GM12878 (cell line): Measurements from ENCODE around the gene CCDC186. TPM values are rescaled to one million over a fixed set of nuclear protein-coding genes. Genes with fewer than 3 reads are reported as not detected.

Experiments used
- ATAC-seq: fragments of 200-7000 bp; cut with Tn5 transposase; 3 replicates; pipeline ENCODE4 v1.9.1; 2020; ENCODE audit warnings: mild to moderate bottlenecking, moderate library complexity
- BruUV-seq: library from RNA; stranded (reverse); fragments of 400-500 nt; replicated peaks from 2 replicates; lab custom pipeline; 2021; lab: Mats Ljungman, UMichigan
- CTCF ChIA-PET: fragments of 300-600 bp; sonication (Branson Sonifier 250); formaldehyde crosslinking; extraction: SDS; loops from one replicate; lab custom pipeline; 2021; ENCODE audit warnings: inconsistent platforms; lab: Yijun Ruan, JAX
- POLR2A ChIA-PET: fragments of 350-600 bp; formaldehyde crosslinking; extraction: SDS; loops from one replicate; lab custom pipeline; 2021; ENCODE audit warnings: inconsistent platforms; lab: Charles Lee
- RAD21 ChIA-PET: fragments of 300-600 bp; sonication (Branson Sonifier 250); formaldehyde crosslinking; loops from one replicate; lab custom pipeline; 2023; ENCODE audit warnings: antibody characterized with exemption; ENCODE audit not compliant: unreplicated experiment; lab: Charles Lee
- SMC1A ChIA-PET: fragments of 300-600 bp; sonication (Branson Sonifier 250); formaldehyde crosslinking; loops from one replicate; lab custom pipeline; 2023; ENCODE audit not compliant: unreplicated experiment, uncharacterized antibody; lab: Charles Lee
- DNase-seq: peaks from one replicate; pipeline ENCODE4 v3.0.0-alpha.2; 2011; ENCODE audit warnings: low read depth, low spot score
- FAIRE-seq: peaks from 3 replicates; lab custom pipeline; 2011; peaks lifted over from hg19 to GRCh38; lab: Jason Lieb, UNC
- H2AFZ ChIP-seq: 2 replicates; pipeline ENCODE4 v1.6.0; 2011; ENCODE audit warnings: low read depth, low read length, control low read depth; ENCODE audit not compliant: control insufficient read depth
- H3K27ac ChIP-seq: 2 replicates; pipeline ENCODE4 v1.5.1; 2011; ENCODE audit warnings: control low read depth; ENCODE audit not compliant: control insufficient read depth, insufficient read depth
- H3K27me3 ChIP-seq, 2 experiments: replicated peaks in 1 of 2; 2 replicates each; pipeline versions ENCODE4 v1.6.0 to v1.6.1; 2011; ENCODE audit warnings: low read length in 1 of 2; ENCODE audit not compliant: control insufficient read depth in 2 of 2, insufficient read depth in 2 of 2
- H3K36me3 ChIP-seq, 2 experiments: 2 replicates each; pipeline ENCODE4 v1.5.1; 2011; ENCODE audit warnings: low read length in 1 of 2; ENCODE audit not compliant: control insufficient read depth in 2 of 2, insufficient read depth in 2 of 2
- H3K4me1 ChIP-seq: 2 replicates; pipeline ENCODE4 v1.6.1; 2011; ENCODE audit warnings: mild to moderate bottlenecking, low read length, moderate library complexity, mixed read lengths; ENCODE audit not compliant: control insufficient read depth, insufficient read depth
- H3K4me2 ChIP-seq: 2 replicates; pipeline ENCODE4 v1.6.0; 2011; ENCODE audit warnings: control low read depth; ENCODE audit not compliant: control insufficient read depth, insufficient read depth
- H3K4me3 ChIP-seq: fragments of 200-600 bp; sonication (generic); 2 replicates; pipeline ENCODE4 v1.5.1; 2016
- H3K79me2 ChIP-seq: 2 replicates; pipeline ENCODE4 v1.6.0; 2011; ENCODE audit warnings: low read length; ENCODE audit not compliant: control insufficient read depth, insufficient read depth
- H3K9ac ChIP-seq: 2 replicates; pipeline ENCODE4 v1.8.0; 2011; ENCODE audit warnings: low read length, control low read depth, mixed read lengths; ENCODE audit not compliant: control insufficient read depth, insufficient read depth
- H3K9me3 ChIP-seq: replicated peaks from 3 replicates; pipeline ENCODE4 v1.5.1; 2011; ENCODE audit warnings: mild to moderate bottlenecking, low read length; ENCODE audit not compliant: control insufficient read depth, insufficient read depth
- H4K20me1 ChIP-seq: 2 replicates; pipeline ENCODE4 v1.6.0; 2011; ENCODE audit not compliant: control insufficient read depth, insufficient read depth
- EP300 ChIP-seq, 2 experiments: fragments of 150-350 bp in 1 of 2; IDR thresholded peaks; 2 replicates each; pipeline ENCODE4 v1.6.1; 2011 to 2012; ENCODE audit warnings: low read depth in 2 of 2, low read length in 2 of 2, borderline replicate concordance in 1 of 2, improper control_type of control experiment in 1 of 2, inconsistent platforms in 1 of 2; ENCODE audit not compliant: control insufficient read depth in 1 of 2
- ETV6 ChIP-seq, 2 experiments: fragments of 450-650 bp in 1 of 2; IDR thresholded peaks in 1 of 2; conservative IDR thresholded peaks in 1 of 2; 2 replicates each; pipeline ENCODE4 v1.6.1; 2014; ENCODE audit warnings: antibody characterized with exemption in 1 of 2, borderline replicate concordance in 1 of 2, low read depth in 1 of 2, mild to moderate bottlenecking in 1 of 2, moderate library complexity in 1 of 2
- HCFC1 ChIP-seq: fragments of 150-350 bp; IDR thresholded peaks from 2 replicates; pipeline ENCODE4 v1.6.1; 2014; ENCODE audit warnings: low read length
- NFYA ChIP-seq: IDR thresholded peaks from 2 replicates; pipeline ENCODE4 v1.6.1; 2011; ENCODE audit warnings: low read depth, mild to moderate bottlenecking, low read length, improper control_type of control experiment, borderline replicate concordance
- USF1 ChIP-seq: IDR thresholded peaks from 2 replicates; pipeline ENCODE4 v1.6.1; 2011; ENCODE audit warnings: borderline replicate concordance, low read depth, mild to moderate bottlenecking, moderate library complexity, mixed read lengths, low read length; ENCODE audit not compliant: insufficient read depth; ENCODE audit errors: extremely low read length
- ZNF687 ChIP-seq: fragments of 450-650 bp; IDR thresholded peaks from 2 replicates; pipeline ENCODE4 v1.6.1; 2017; ENCODE audit warnings: mild to moderate bottlenecking, moderate library complexity
- WGBS: methylation state at CpG from one replicate; pipeline ENCODE4 v1.1.6; 2016; ENCODE audit warnings: low lambda C conversion rate; ENCODE audit not compliant: insufficient replicate concordance, insufficient coverage; ENCODE audit errors: missing lambda C conversion rate; 5-methylcytosine and 5-hydroxymethylcytosine counted together
- in situ Hi-C: fragments of 300-500 bp; cut with MboI; formaldehyde crosslinking; loops from 9 replicates; pipeline ENCODE4 v1.14.3; 2018; ENCODE audit warnings: mixed read lengths
- intact Hi-C: fragments of 100-400 bp; cut with micrococcal nuclease; formaldehyde crosslinking; loops from one replicate; pipeline ENCODE4 v1.14.2; 2022; ENCODE audit not compliant: unreplicated experiment
- polyA plus RNA-seq, 11 experiments: library from polyadenylated mRNA; depleted of rRNA in 4 of 11; unstranded in 6 of 11; stranded (reverse) in 5 of 11; fragments of >200 nt; fragmentation: Nextera tagmentation in 4 of 11; fragmentation: Illumina TruSeq in 1 of 11; extraction: Ambion mirVana in 4 of 11; extraction: Trizol in 1 of 11; gene quantifications; 1 replicate in 1 of 11; 2 replicates in 10 of 11; pipeline versions ENCODE4 v1.2.1 to v1.2.3, GENCODE V29; 2011 to 2016; ENCODE audit warnings: inconsistent platforms in 2 of 11, missing spikeins in 2 of 11, low read depth in 1 of 11
- total RNA-seq, 4 experiments: library from RNA; depleted of rRNA in 3 of 4; stranded (reverse); fragments of >200 nt in 3 of 4; fragmentation: Illumina TruSeq in 1 of 4; extraction: Trizol in 1 of 4; gene quantifications; 2 replicates each; pipeline versions ENCODE4 v1.2.1 to v1.2.3, GENCODE V29; 2013 to 2021
- TF ChIP-seq, protein P1 (sequence below): IDR thresholded peaks from 2 replicates; pipeline ENCODE4 v1.6.1; 2012; ENCODE audit warnings: low read length, inconsistent platforms
- TF ChIP-seq, protein P2 (sequence below): fragments of 450-650 bp; IDR thresholded peaks from 2 replicates; pipeline ENCODE4 v1.6.1; 2017; ENCODE audit warnings: mild to moderate bottlenecking

CCDC186 gene
- total and polyA plus RNA-seq, 10 of the 15 experiments (the other 5 are each of a cell fraction or from before 2014, with no cell fraction given), result 3.5 to 13.1 (median 7.3) TPM

GRCh38 chr10:114212153-114212552 is 38.1 kb upstream of the CCDC186 start:
- ATAC-seq (no peak), DNase-seq (no peak)
- CTCF ChIA-PET, result no interaction called here
- Histone ChIP-seq H3K9me3 (no peaks in the 10 kb centered on the region; the same call in 2 of the 3 replicates), H2AFZ (no peak overlapping the region), H3K9ac (no peak overlapping the region), H3K4me2 (no peak overlapping the region), H3K27me3 (no peaks in the 10 kb centered on the region; a peak in 2 of 4 replicates), H3K4me1 (no peaks in the 10 kb centered on the region; the same call in 1 of the 2 replicates), H3K79me2 (no peaks in the 10 kb centered on the region), H3K36me3 (no peaks in the 10 kb centered on the region), H3K27ac (no peak overlapping the region), H4K20me1 (no peaks in the 10 kb centered on the region), H3K4me3 (no peak overlapping the region)
- no TSS peak for BruUV-seq
- RAD21 ChIA-PET, result no interaction called here
- in situ Hi-C loops (loop anchor here (25.0 kb wide), 1 partner anchor 100 kb away; no protein-coding TSS in a partner anchor), intact Hi-C loops (no loop called here)
- POLR2A ChIA-PET, result no interaction called here
- WGBS, result 5% methylated on average over 2 of the region's 2 CpGs
- SMC1A ChIA-PET, result interaction anchor here (1.7 kb wide), 1 partner anchor 10 kb away, joined by 7 read pairs; no protein-coding TSS in a partner anchor
- no peak for TF ChIP-seq ETV6 (conservative IDR thresholded peaks at IDR 0.05 in 1 of 2, IDR thresholded peaks at IDR 0.05 in 1 of 2; ENCODE audit: borderline replicate concordance in 1 of 2, low read depth in 1 of 2)
- TF ChIP-seq ZNF687, result no peak
- no peak for TF ChIP-seq USF1
- TF ChIP-seq, protein P1, sequence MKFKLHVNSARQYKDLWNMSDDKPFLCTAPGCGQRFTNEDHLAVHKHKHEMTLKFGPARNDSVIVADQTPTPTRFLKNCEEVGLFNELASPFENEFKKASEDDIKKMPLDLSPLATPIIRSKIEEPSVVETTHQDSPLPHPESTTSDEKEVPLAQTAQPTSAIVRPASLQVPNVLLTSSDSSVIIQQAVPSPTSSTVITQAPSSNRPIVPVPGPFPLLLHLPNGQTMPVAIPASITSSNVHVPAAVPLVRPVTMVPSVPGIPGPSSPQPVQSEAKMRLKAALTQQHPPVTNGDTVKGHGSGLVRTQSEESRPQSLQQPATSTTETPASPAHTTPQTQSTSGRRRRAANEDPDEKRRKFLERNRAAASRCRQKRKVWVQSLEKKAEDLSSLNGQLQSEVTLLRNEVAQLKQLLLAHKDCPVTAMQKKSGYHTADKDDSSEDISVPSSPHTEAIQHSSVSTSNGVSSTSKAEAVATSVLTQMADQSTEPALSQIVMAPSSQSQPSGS, result no peak
- TF ChIP-seq NFYA, result no peak
- TF ChIP-seq HCFC1, result no peak
- TF ChIP-seq EP300 (IDR thresholded peaks at IDR 0.05; ENCODE audit: borderline replicate concordance in 1 of 2, control insufficient read depth in 1 of 2, low read depth in 2 of 2, low read length in 2 of 2), result no peak
- TF ChIP-seq, protein P2, sequence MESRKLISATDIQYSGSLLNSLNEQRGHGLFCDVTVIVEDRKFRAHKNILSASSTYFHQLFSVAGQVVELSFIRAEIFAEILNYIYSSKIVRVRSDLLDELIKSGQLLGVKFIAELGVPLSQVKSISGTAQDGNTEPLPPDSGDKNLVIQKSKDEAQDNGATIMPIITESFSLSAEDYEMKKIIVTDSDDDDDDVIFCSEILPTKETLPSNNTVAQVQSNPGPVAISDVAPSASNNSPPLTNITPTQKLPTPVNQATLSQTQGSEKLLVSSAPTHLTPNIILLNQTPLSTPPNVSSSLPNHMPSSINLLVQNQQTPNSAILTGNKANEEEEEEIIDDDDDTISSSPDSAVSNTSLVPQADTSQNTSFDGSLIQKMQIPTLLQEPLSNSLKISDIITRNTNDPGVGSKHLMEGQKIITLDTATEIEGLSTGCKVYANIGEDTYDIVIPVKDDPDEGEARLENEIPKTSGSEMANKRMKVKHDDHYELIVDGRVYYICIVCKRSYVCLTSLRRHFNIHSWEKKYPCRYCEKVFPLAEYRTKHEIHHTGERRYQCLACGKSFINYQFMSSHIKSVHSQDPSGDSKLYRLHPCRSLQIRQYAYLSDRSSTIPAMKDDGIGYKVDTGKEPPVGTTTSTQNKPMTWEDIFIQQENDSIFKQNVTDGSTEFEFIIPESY, result no peak
- TF ChIP-seq, all 136 proteins: peak for 0
- FAIRE-seq, result no peak
